GM12878 (cell line): ENCODE results near the gene TCF12. TPM values are rescaled to one million over a fixed set of nuclear protein-coding genes. Genes with fewer than 3 reads are reported as not detected.

Experiments
- ATAC-seq: fragments of 200-7000 bp; cut with Tn5 transposase; 3 replicates; pipeline ENCODE4 v1.9.1; 2020; ENCODE audit warnings: mild to moderate bottlenecking, moderate library complexity
- BruUV-seq: library from RNA; stranded (reverse); fragments of 400-500 nt; replicated peaks from 2 replicates; lab custom pipeline; 2021; lab: Mats Ljungman, UMichigan
- CTCF ChIA-PET: fragments of 300-600 bp; sonication (Branson Sonifier 250); formaldehyde crosslinking; extraction: SDS; loops from one replicate; lab custom pipeline; 2021; ENCODE audit warnings: inconsistent platforms; lab: Yijun Ruan, JAX
- POLR2A ChIA-PET: fragments of 350-600 bp; formaldehyde crosslinking; extraction: SDS; loops from one replicate; lab custom pipeline; 2021; ENCODE audit warnings: inconsistent platforms; lab: Charles Lee
- RAD21 ChIA-PET: fragments of 300-600 bp; sonication (Branson Sonifier 250); formaldehyde crosslinking; loops from one replicate; lab custom pipeline; 2023; ENCODE audit warnings: antibody characterized with exemption; ENCODE audit not compliant: unreplicated experiment; lab: Charles Lee
- SMC1A ChIA-PET: fragments of 300-600 bp; sonication (Branson Sonifier 250); formaldehyde crosslinking; loops from one replicate; lab custom pipeline; 2023; ENCODE audit not compliant: unreplicated experiment, uncharacterized antibody; lab: Charles Lee
- DNase-seq: peaks from one replicate; pipeline ENCODE4 v3.0.0-alpha.2; 2011; ENCODE audit warnings: low read depth, low spot score
- FAIRE-seq: peaks from 3 replicates; lab custom pipeline; 2011; peaks lifted over from hg19 to GRCh38; lab: Jason Lieb, UNC
- H2AFZ ChIP-seq: 2 replicates; pipeline ENCODE4 v1.6.0; 2011; ENCODE audit warnings: low read depth, low read length, control low read depth; ENCODE audit not compliant: control insufficient read depth
- H3K27ac ChIP-seq: 2 replicates; pipeline ENCODE4 v1.5.1; 2011; ENCODE audit warnings: control low read depth; ENCODE audit not compliant: control insufficient read depth, insufficient read depth
- H3K27me3 ChIP-seq, 2 experiments: replicated peaks in 1 of 2; 2 replicates each; pipeline versions ENCODE4 v1.6.0 to v1.6.1; 2011; ENCODE audit warnings: low read length in 1 of 2; ENCODE audit not compliant: control insufficient read depth in 2 of 2, insufficient read depth in 2 of 2
- H3K36me3 ChIP-seq, 2 experiments: 2 replicates each; pipeline ENCODE4 v1.5.1; 2011; ENCODE audit warnings: low read length in 1 of 2; ENCODE audit not compliant: control insufficient read depth in 2 of 2, insufficient read depth in 2 of 2
- H3K4me1 ChIP-seq: 2 replicates; pipeline ENCODE4 v1.6.1; 2011; ENCODE audit warnings: mild to moderate bottlenecking, low read length, moderate library complexity, mixed read lengths; ENCODE audit not compliant: control insufficient read depth, insufficient read depth
- H3K4me2 ChIP-seq: 2 replicates; pipeline ENCODE4 v1.6.0; 2011; ENCODE audit warnings: control low read depth; ENCODE audit not compliant: control insufficient read depth, insufficient read depth
- H3K4me3 ChIP-seq: fragments of 200-600 bp; sonication (generic); 2 replicates; pipeline ENCODE4 v1.5.1; 2016
- H3K79me2 ChIP-seq: 2 replicates; pipeline ENCODE4 v1.6.0; 2011; ENCODE audit warnings: low read length; ENCODE audit not compliant: control insufficient read depth, insufficient read depth
- H3K9ac ChIP-seq: 2 replicates; pipeline ENCODE4 v1.8.0; 2011; ENCODE audit warnings: low read length, control low read depth, mixed read lengths; ENCODE audit not compliant: control insufficient read depth, insufficient read depth
- H3K9me3 ChIP-seq: replicated peaks from 3 replicates; pipeline ENCODE4 v1.5.1; 2011; ENCODE audit warnings: mild to moderate bottlenecking, low read length; ENCODE audit not compliant: control insufficient read depth, insufficient read depth
- H4K20me1 ChIP-seq: 2 replicates; pipeline ENCODE4 v1.6.0; 2011; ENCODE audit not compliant: control insufficient read depth, insufficient read depth
- CEBPB ChIP-seq, 2 experiments: fragments of 150-350 bp in 1 of 2; IDR thresholded peaks; 2 replicates each; pipeline ENCODE4 v1.6.1; 2012 to 2014; ENCODE audit warnings: low read depth in 2 of 2, low read length in 2 of 2, borderline replicate concordance in 1 of 2, inconsistent platforms in 1 of 2
- CREM ChIP-seq: IDR thresholded peaks from 2 replicates; pipeline ENCODE4 v1.6.1; 2014; ENCODE audit warnings: antibody characterized with exemption, low read depth
- EGR1 ChIP-seq, 2 experiments: IDR thresholded peaks; 1 replicate in 1 of 2; 2 replicates in 1 of 2; pipeline ENCODE4 v1.6.1; 2011 to 2012; ENCODE audit warnings: low read depth in 2 of 2, low read length in 2 of 2, borderline replicate concordance in 1 of 2, mild to moderate bottlenecking in 1 of 2, moderate library complexity in 1 of 2
- ESRRA ChIP-seq: IDR thresholded peaks from 2 replicates; pipeline ENCODE4 v1.6.1; 2012; ENCODE audit warnings: mild to moderate bottlenecking, low read length, improper control_type of control experiment
- EZH2 ChIP-seq: IDR thresholded peaks from 2 replicates; pipeline ENCODE4 v1.6.1; 2012; ENCODE audit warnings: low read depth, mild to moderate bottlenecking, control low read depth, inconsistent platforms, low read length, borderline replicate concordance; ENCODE audit not compliant: control insufficient read depth
- FOS ChIP-seq: IDR thresholded peaks from 3 replicates; pipeline ENCODE4 v1.6.1; 2011; ENCODE audit warnings: borderline replicate concordance; ENCODE audit not compliant: insufficient read length; ENCODE audit errors: extremely low read depth
- GABPA ChIP-seq: IDR thresholded peaks from 2 replicates; pipeline ENCODE4 v1.6.1; 2014; ENCODE audit warnings: antibody characterized with exemption, low read depth, mild to moderate bottlenecking, inconsistent platforms
- IKZF1 ChIP-seq: fragments of 450-650 bp; conservative IDR thresholded peaks from 2 replicates; pipeline ENCODE4 v1.6.1; 2017; ENCODE audit warnings: antibody characterized with exemption, mild to moderate bottlenecking
- MYB ChIP-seq: fragments of 150-350 bp; IDR thresholded peaks from 2 replicates; pipeline ENCODE4 v1.6.1; 2014; ENCODE audit warnings: mild to moderate bottlenecking, low read depth, low read length, borderline replicate concordance
- NRF1 ChIP-seq: conservative IDR thresholded peaks from 2 replicates; pipeline ENCODE4 v1.6.1; 2011; ENCODE audit warnings: mild to moderate bottlenecking, low read depth, low read length, improper control_type of control experiment
- PAX5 ChIP-seq: IDR thresholded peaks from 2 replicates; pipeline ENCODE4 v1.6.1; 2011; ENCODE audit warnings: low read depth, low read length, borderline replicate concordance
- PML ChIP-seq: IDR thresholded peaks from 2 replicates; pipeline ENCODE4 v1.6.1; 2012; ENCODE audit warnings: low read length, inconsistent platforms
- SMAD1 ChIP-seq: fragments of 450-650 bp; IDR thresholded peaks from 2 replicates; pipeline ENCODE4 v1.6.1; 2018; ENCODE audit warnings: mild to moderate bottlenecking, low read depth; ENCODE audit not compliant: partially characterized antibody
- SPI1 ChIP-seq: IDR thresholded peaks from 2 replicates; pipeline ENCODE4 v1.6.1; 2011; ENCODE audit warnings: low read depth, mild to moderate bottlenecking, low read length, moderate library complexity, borderline replicate concordance; ENCODE audit not compliant: insufficient read depth
- TCF12 ChIP-seq: IDR thresholded peaks from 2 replicates; pipeline ENCODE4 v1.6.1; 2011; ENCODE audit warnings: low read depth, mild to moderate bottlenecking, low read length
- TCF3 ChIP-seq: IDR thresholded peaks from 2 replicates; pipeline ENCODE4 v1.6.1; 2012; ENCODE audit warnings: low read depth, mild to moderate bottlenecking, low read length, borderline replicate concordance; ENCODE audit not compliant: insufficient read depth
- TCF7 ChIP-seq: IDR thresholded peaks from 2 replicates; pipeline ENCODE4 v1.6.1; 2014; ENCODE audit warnings: antibody characterized with exemption, borderline replicate concordance
- WGBS: methylation state at CpG from one replicate; pipeline ENCODE4 v1.1.6; 2016; ENCODE audit warnings: low lambda C conversion rate; ENCODE audit not compliant: insufficient replicate concordance, insufficient coverage; ENCODE audit errors: missing lambda C conversion rate; 5-methylcytosine and 5-hydroxymethylcytosine counted together
- in situ Hi-C: fragments of 300-500 bp; cut with MboI; formaldehyde crosslinking; loops from 9 replicates; pipeline ENCODE4 v1.14.3; 2018; ENCODE audit warnings: mixed read lengths
- intact Hi-C: fragments of 100-400 bp; cut with micrococcal nuclease; formaldehyde crosslinking; loops from one replicate; pipeline ENCODE4 v1.14.2; 2022; ENCODE audit not compliant: unreplicated experiment
- polyA plus RNA-seq, 11 experiments: library from polyadenylated mRNA; depleted of rRNA in 4 of 11; unstranded in 6 of 11; stranded (reverse) in 5 of 11; fragments of >200 nt; fragmentation: Nextera tagmentation in 4 of 11; fragmentation: Illumina TruSeq in 1 of 11; extraction: Ambion mirVana in 4 of 11; extraction: Trizol in 1 of 11; gene quantifications; 1 replicate in 1 of 11; 2 replicates in 10 of 11; pipeline versions ENCODE4 v1.2.1 to v1.2.3, GENCODE V29; 2011 to 2016; ENCODE audit warnings: inconsistent platforms in 2 of 11, missing spikeins in 2 of 11, low read depth in 1 of 11
- total RNA-seq, 4 experiments: library from RNA; depleted of rRNA in 3 of 4; stranded (reverse); fragments of >200 nt in 3 of 4; fragmentation: Illumina TruSeq in 1 of 4; extraction: Trizol in 1 of 4; gene quantifications; 2 replicates each; pipeline versions ENCODE4 v1.2.1 to v1.2.3, GENCODE V29; 2013 to 2021
- TF ChIP-seq, protein P1 (sequence below): fragments of 450-650 bp; IDR thresholded peaks from 2 replicates; pipeline ENCODE4 v1.6.1; 2017; ENCODE audit warnings: low read depth, mild to moderate bottlenecking, moderate library complexity
- TF ChIP-seq, protein P2 (sequence below): IDR thresholded peaks from 2 replicates; pipeline ENCODE4 v1.6.1; 2011; ENCODE audit warnings: borderline replicate concordance, low read depth, mild to moderate bottlenecking, moderate library complexity, mixed read lengths, low read length; ENCODE audit not compliant: insufficient read depth; ENCODE audit errors: extremely low read length

Gene TCF12
- total and polyA plus RNA-seq, 10 of the 15 experiments (the other 5 are each of a cell fraction or from before 2014, with no cell fraction given), result 8.2 to 70.9 (median 49.5) TPM

DNA sequence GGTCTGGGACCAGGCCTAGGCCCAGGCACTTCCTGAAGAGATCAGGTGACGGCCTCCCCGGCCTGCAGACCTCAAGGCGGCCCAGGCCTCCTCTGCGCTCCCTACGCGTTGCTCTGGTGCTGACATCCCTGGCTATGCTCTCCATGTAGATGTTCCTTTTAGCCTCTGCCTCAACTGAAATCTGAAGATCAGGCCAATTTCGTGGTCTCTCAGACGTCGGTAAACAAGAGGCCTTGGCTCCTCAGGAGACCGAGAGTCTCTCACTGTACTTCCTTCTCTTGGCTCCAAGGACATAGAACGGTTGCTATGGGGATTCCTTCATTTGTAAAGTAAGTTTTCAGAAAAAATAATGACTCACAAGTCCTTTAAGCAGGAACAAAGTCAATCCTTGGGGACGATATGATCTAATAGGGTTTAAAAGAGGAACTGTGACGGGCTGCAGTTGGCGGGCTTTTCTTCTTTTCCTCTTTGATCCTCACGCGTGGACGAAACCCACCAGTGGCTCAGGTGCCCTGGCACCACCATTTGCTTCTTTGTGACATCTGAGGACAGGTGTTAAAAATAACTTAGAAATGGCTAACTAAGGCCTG, 402.3 kb downstream of the TCF12 start (continued):
- TF ChIP-seq, protein P1, sequence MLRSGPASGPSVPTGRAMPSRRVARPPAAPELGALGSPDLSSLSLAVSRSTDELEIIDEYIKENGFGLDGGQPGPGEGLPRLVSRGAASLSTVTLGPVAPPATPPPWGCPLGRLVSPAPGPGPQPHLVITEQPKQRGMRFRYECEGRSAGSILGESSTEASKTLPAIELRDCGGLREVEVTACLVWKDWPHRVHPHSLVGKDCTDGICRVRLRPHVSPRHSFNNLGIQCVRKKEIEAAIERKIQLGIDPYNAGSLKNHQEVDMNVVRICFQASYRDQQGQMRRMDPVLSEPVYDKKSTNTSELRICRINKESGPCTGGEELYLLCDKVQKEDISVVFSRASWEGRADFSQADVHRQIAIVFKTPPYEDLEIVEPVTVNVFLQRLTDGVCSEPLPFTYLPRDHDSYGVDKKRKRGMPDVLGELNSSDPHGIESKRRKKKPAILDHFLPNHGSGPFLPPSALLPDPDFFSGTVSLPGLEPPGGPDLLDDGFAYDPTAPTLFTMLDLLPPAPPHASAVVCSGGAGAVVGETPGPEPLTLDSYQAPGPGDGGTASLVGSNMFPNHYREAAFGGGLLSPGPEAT, result no peak
- peak; percentile 66; the same call in 1 of the 2 replicates for TF ChIP-seq TCF7
- TF ChIP-seq TCF12, result no peak
- no peak for TF ChIP-seq CEBPB (IDR thresholded peaks at IDR 0.05; ENCODE audit: borderline replicate concordance in 1 of 2, low read depth in 2 of 2, low read length in 2 of 2)
- TF ChIP-seq TCF3, result no peak
- no peak for TF ChIP-seq EZH2

DNA sequence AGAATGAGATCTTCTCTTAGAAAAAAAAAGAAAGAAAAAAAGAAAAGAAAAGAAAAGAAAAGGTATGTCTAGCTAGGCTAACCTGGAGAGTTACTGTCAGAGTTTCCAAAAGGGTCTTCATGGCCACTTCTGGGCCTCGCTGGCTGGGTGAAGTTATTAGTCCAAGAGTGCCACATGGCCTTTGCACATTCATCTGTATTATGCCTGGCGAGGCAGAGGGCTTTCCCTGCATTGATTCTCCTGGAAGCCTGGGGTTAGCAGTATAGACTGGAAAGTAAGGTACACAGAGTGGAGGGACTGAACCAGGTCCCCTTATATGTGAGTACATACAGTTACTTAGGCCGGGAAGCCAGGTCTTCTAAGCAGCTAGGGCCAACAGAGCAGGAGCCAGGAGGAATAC, 403.0 kb downstream of the TCF12 start:
- no TSS peak for BruUV-seq
- ATAC-seq (no peak), FAIRE-seq (no peak), DNase-seq (no peak)
- in situ Hi-C loops (no loop called here), intact Hi-C loops (no loop called here)
- Histone ChIP-seq H3K4me3 (no peak overlapping the region), H3K4me2 (no peak overlapping the region), H4K20me1 (no peaks in the 10 kb centered on the region), H3K4me1 (no peaks in the 10 kb centered on the region), H3K79me2 (no peaks in the 10 kb centered on the region), H2AFZ (no peak overlapping the region), H3K27ac (no peak overlapping the region), H3K36me3 (no peaks in the 10 kb centered on the region), H3K9me3 (no peaks in the 10 kb centered on the region), H3K27me3 (no peaks in the 10 kb centered on the region), H3K9ac (no peak overlapping the region)
- CTCF ChIA-PET, result interaction anchor here (1.0 to 2.3 kb wide), 3 partner anchors 177 to 224 kb away, joined by 3 to 5 read pairs (median 3); no protein-coding TSS in a partner anchor
- RAD21 ChIA-PET, result interaction anchor here (1.3 kb wide), 1 partner anchor 15 kb away, joined by 3 read pairs; no protein-coding TSS in a partner anchor
- SMC1A ChIA-PET, result no interaction called here
- WGBS, result 58% methylated on average over 3 of the region's 3 CpGs
- POLR2A ChIA-PET, result no interaction called here
- TF ChIP-seq PAX5 (no peak), GABPA (no peak), CREM (no peak), IKZF1 (no peak), PML (no peak), FOS (no peak), CEBPB (IDR thresholded peaks at IDR 0.05; ENCODE audit: borderline replicate concordance in 1 of 2, low read depth in 2 of 2, low read length in 2 of 2) (no peak), SPI1 (no peak), SMAD1 (no peak), EGR1 (IDR thresholded peaks at IDR 0.05; ENCODE audit: borderline replicate concordance in 1 of 2, low read depth in 2 of 2, low read length in 2 of 2) (no peak), MYB (no peak), TCF3 (no peak), NRF1 (no peak), ESRRA (no peak), TCF7 (no peak)
- TF ChIP-seq, protein P2, sequence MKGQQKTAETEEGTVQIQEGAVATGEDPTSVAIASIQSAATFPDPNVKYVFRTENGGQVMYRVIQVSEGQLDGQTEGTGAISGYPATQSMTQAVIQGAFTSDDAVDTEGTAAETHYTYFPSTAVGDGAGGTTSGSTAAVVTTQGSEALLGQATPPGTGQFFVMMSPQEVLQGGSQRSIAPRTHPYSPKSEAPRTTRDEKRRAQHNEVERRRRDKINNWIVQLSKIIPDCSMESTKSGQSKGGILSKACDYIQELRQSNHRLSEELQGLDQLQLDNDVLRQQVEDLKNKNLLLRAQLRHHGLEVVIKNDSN, result no peak
